H4 (cell line): Measurements from ENCODE around the gene ANKRD36. TPM values are rescaled to one million over a fixed set of nuclear protein-coding genes. Genes with fewer than 3 reads are reported as not detected.
"Not testable (repeated sequence)": the region's sequence is repeated elsewhere in the genome, so short reads cannot be mapped to it uniquely, and the experiment has no call there.

Source experiments
- DNase-seq: peaks from one replicate; pipeline ENCODE4 v3.0.0-alpha.2; 2015; ENCODE audit warnings: low spot score
- total RNA-seq: library from RNA; depleted of rRNA; stranded (reverse); fragments of >200 nt; shearing (Covaris generic); gene quantifications from 2 replicates; pipeline ENCODE4 v1.2.3, GENCODE V29; 2014; rRNA removed

ANKRD36 gene
- total RNA-seq = 2.5 and 4.2 TPM in 2 replicates

DNA sequence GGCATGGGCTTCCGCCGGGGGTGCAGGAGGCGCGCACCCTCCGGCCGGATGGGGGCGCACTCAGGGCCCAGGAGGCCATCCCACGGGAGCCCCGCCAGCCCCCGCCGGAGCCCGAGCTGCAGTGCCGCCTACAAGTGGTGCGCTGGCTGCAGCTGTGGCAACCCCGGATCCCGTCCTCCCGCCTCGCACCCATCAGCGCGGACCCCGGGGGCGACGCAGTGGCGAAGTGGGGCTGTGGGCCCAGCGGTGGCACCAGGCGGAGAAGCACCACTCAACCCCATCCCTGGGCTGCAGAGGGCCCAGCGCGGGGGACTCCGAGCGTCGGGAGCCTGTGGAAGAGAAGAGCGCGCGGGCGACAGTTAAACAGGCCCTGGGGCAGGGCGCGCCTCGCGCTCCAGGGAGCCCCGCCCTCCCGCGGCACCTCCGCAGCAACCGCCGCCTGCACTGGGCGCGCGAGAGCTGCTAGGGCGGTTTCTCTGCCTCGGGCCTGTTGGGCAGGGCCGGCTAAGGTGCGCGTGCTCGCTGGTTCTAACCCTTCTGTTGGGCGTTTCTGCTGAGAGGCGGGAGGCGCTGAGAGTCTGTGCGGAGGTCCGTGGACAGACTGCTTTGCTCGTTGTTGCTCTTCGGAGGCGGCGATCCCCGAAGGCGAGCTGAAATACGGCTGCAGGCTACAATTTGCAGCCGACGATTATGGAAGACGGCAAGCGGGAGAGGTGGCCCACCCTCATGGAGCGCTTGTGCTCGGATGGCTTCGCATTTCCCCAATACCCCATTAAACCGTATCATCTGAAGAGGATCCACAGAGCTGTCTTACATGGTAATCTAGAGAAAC lies at the start of gene ANKRD36:
ANKRD36 (plus strand) TSS at position 104 of the 832 bp plus-strand sequence; CDS start at position 691, 587 bp downstream.
- peak; percentile 70 for DNase-seq

DNA sequence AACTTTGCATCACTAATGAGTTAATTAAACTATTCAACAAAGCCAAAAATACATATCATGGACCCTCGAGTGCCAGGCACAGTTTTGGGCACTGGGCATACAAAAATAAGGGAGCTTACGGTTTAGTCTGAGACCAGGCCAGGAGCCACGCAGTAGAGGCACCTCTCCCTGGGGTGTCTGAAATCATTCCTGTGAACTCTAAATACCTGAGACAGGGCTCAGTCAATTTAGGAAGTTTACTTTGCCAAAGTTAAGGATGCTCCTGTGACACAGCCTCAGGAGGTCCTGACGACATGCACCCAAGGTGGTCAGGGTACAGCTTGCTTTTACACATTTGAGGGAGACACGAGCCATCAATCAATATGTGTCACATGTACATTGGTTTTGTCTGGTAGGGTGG lies 46.9 kb upstream of the ANKRD36 start:
- DNase-seq = not testable (repeated sequence)

DNA sequence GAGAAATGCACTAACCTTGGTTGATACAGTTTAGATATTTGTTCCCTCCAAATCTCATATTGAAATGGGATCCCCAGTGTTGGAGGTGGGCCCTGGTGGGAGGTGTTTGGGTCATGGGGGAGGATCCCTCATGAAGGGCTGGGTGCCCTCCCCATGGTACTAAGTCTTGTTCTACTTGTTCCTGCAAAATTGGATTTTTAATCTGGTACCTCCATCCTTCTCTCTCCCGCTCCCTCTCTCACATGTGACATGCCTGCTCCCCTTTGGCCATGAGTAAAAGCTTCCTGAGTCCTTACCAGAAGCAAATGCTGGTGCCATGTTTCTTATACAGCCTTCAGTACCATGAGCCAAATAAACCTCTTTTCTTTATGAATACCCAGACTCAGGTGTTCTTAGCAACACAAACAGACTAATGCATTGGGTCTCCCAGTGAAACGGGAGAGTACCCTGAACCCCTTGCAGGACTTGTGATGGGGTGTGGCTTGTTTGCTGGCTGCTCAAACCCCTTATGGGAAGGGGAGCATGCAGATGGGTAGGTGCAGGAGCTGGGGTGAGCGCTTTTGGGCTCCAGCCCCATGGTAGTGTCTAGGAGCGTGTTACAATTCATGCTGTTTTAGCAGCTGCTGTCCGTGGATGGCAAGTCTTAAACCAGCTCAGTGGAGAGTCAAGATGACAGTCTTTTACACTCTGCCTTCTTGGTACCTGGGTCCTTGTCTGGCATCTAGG lies 45.5 kb upstream of the ANKRD36 start:
- DNase-seq = no peak

DNA sequence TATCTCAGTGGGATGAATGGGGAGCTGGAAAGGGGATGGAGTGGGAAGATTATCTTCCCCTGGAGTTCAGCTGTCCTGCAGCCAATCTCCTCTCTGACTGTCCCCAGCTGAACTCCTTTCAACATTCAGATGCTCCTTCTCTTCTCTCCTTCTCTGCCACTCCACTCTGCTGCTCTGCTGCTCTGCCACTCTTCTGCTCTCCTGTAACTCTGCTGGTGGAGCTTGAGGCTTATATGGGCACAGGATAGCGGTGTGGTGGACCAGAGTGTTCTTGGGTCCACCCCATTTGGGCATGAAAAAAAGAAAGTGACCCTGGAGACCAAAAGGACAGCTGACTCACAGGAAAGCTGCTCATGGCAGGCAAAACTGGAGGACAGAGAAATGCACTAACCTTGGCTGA lies 44.9 kb upstream of the ANKRD36 start:
- DNase-seq = no peak

DNA sequence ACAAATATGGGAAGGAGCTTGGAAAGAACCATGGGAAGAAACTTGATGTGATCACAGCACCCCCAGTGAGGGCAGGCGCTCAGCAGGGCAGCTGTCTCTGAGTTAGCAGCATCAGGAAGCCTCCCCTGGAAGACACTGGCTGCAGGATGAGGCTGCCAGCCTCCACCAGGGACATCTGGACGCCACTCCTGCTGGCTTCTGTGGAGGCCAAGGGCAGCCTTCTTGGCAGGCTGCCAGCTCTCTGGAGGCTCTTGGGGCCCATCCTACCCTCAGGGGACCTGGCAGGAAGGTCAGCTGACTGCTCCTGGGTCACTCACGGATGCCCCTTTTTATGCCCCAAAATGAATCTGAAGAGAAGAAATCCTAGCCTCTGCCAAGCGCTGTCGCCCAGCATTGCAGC lies 44.2 kb upstream of the ANKRD36 start:
- not testable (repeated sequence) for DNase-seq

DNA sequence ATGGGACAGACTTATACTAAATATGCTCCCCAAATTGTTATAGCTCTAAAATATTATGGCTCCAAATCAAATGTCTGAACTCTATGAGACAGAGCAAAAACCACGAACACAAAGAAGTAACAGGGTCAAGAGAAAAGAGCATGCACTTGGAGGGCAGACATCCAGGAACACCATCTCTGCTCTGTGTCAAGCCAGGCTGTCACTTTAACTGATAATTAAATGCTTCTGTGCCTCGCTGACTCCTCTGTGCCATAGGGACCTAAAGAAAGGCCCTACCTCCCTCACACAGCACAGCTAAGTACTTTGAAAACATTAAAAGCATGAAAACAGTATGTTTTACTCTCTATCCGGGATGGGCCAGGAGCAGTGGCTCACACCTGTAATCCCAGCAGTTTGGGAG lies 42.0 kb upstream of the ANKRD36 start:
- DNase-seq = not testable (repeated sequence)

DNA sequence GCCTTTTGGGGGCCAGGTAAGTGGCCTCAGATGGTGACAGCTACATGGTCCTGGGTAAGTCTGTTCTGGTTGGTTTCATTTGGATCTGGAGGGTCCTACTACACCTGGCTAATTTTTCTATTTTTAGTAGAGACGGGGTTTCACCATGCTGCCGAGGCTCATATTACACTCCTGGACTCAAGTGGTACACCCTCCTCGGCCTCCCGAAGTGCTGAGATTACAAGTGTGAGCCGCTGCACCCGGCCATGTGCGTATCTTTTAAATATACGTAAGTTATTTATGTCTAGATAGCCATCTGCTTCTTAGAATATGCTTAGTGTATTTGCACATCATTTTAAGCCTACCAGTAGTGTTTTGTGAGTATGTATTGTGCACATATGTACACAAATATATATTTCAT lies 35.7 kb upstream of the ANKRD36 start:
- DNase-seq = not testable (repeated sequence)

DNA sequence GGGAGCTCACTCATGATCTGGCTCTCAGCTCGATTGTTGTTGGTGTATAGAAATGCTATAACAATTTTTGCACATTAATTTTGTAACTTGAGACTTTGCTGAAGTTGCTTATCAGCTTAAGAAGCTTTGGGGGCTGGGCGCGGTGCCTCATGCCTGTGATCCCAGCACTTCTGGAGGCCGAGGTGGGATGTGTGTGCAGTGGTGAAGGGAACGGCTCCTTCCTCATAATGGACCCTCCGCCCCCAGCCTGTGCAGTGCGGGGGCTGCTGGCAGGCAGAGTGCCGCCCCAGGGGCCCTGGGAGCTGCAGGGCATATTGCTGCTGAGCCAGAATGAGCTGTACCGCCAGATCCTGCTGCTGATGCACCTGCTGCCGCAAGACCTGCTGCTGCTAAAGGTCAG lies 32.1 kb upstream of the ANKRD36 start:
- not testable (repeated sequence) for DNase-seq

DNA sequence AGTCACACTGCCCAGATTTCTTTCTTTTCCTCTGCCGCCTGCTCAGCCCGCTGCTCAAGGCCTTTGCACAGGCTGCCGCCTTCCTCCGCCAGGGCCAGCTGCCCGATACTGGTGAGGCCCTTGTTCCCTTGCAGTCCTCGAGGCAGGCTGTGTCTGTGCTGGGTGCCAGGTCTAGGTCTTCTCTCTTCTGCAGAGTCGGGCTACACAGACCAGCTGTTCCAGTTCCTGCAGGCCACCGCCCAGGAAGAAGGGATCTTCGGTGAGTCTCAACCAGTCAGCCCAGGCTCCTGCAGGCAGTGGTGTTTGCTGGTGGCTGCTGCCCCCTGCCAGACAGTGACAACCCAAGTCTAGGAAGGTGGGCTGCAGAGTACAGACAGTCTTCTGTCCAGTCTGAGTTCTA lies 30.7 kb upstream of the ANKRD36 start:
- DNase-seq = not testable (repeated sequence)

DNA sequence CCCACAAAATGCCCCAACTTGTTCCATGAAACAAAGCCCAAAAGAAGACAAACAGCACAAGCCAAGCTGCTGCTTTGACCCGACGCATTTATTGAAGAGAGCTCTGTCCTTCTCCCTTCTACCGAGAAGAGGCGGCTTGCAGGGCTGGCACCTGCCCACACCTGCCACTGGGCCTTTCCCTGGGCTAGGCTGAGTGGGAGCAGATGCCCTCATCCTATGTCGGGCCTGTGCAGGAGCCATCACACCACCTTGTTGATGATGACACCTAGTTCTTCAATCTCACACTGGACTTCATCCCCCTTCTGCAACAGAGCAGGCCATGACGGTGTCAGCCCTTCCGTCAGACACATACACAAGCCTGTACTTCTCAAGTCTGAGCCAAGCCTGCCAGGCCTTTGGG lies 29.4 kb upstream of the ANKRD36 start:
- not testable (repeated sequence) for DNase-seq

DNA sequence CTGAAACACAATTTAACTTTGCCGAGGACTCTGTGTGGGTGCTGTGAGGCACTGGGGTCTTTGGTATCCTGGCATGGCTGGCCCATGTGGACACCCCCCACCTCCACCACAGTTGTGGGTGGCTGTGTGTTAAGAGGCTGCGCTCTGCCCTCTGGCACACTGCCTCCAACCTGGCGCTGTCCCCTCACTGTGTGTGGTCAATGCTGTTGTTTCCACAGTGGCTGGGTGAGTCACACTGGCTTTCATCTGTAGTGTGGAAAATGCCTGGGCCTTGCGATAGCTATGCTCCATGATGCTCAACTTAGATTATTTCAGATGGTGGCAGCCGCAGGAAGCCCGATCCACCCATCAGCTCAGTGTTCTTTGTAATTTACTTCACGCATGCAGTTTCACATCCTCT lies 27.9 kb upstream of the ANKRD36 start:
- not testable (repeated sequence) for DNase-seq

DNA sequence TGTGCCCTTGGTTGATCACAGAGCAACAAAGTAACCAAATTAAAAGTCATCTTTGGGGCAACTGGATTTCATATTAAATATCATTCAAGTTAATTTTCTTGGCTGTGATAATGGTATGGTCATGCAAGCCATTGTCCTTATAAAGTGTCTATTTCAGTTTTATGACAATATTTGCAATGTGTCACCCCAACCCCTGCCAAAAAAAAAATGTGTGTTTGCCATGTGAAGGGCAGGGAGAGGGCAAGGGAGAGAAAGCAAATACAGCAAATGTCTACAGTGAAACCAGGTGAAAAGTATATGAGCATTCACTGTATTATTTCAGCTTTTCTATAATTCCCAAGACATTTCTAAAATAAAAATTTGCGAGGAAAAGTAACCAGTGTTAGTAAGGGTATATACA lies 24.2 kb upstream of the ANKRD36 start:
- DNase-seq = not testable (repeated sequence)

DNA sequence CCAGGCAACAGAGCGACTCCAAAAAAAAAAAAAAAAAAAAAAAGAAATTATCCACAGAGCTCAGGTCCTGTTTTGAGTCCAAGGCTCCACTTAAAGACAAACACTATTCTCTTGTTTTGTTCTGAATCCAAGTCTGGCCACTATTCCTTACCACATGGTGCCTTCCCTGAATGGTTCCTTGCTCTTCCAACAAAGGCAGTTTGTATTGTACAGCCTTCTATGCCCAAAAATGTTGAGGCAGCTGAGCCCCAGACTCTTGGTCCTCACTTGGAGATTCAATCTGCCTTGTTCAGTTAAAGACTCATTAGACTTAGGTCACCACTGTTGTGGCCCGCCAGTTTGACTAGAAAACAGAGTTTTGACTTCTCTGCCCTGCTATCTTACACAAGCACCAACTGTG lies 20.0 kb upstream of the ANKRD36 start:
- not testable (repeated sequence) for DNase-seq

DNA sequence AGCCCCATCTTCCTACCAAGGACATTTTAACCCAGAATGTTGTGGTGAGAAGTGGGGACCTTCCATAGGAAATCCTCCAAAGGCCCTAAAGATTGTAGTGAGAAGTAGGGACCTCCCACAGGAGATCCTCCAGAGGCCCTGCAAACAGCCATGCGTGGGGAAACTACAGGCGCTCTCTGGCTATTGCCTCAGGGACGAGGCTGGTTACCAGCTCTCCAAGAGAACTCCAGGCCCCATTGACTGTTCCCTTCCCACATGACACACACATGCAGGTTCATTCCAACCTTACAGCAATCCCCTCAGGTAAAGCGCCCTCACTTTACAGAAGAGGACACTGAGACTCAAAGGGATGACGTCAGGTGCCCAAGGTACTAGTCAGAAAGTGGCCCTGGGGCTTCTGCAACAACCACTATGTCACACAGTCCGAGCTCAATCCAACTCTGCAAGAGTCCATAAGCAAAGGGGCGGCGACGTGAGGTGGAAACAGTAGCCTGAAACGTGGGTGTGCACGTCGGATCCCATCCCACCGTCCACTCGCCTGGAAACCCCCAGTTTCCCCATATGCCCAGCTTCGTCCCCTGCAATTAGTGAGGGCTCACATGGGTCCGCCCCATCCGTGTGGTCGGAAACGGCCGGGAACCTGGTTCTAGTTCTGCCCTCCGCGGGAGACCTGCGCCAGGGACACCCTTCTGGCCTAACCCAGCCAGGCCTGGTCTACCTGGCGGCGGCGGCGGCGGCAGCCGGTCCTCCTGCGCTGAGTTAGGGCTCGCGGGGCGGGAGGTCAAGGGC lies 18.8 kb upstream of the ANKRD36 start:
- DNase-seq = not testable (repeated sequence)

DNA sequence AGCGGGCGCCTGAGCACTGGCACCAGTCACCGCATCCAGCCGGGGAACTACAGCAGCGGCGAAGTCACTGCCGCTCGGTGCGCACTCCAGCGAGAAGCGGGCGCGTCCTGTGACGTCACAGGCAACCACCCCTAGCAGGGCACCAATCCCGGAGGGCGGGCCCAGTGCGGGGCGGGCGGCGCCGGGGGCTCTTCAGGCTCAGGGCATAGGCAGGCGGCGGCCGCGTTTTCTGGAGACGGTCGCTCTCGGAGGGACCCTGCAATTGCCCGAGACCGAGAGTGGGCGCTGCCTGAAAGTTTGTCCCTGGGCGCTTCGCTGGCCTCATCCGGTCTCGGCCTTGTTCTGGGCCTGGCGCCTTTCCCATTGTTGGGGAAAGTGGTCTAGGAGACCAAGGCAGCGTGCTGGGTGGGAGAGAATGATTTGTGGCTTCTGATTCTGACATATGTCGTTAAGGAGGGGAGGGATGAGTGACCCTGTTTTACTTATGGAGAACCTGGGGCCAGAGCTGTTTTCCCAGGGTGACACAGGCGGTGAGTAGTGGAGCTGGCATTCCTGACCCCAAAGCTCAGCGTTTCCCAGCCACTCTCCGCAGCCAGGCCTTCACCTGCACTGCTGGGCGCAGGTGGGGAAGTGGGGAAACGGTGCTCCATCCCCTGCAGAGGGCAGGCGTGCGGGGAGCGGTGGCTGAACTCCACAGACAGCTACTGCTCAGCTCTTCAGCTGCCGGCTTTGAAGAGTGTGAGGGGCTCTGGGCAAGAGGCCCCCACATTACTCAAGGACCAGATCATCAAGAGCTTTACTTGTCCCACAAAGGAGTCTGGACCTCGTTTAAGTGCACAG lies 18.0 kb upstream of the ANKRD36 start, which contains the start of gene FAHD2B:
FAHD2B (minus strand) TSS at position 111 of the 840 bp plus-strand sequence. CDS start 3,176 bp downstream, outside the sequence.
- peak; percentile 59 for DNase-seq

DNA sequence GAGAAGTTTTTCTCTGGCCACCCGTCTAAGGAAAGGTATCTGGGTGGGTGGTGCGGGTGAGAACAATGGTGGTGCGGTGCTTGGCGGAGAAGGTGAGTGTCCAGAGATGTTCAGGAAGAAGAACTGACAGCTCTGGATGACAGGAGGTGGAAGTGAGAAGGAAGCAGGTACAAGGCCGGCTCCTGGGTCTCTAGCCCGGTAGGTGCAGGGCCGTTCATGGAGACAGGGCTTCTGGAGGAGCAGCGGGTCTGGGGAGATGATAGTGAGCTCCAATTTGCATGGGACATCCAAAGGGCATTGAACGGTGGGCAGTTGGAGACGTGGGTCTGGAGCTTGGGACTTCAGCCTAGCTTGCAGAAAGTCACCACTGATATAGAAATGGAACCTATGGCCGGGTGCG lies 17.3 kb upstream of the ANKRD36 start:
- no peak for DNase-seq

DNA sequence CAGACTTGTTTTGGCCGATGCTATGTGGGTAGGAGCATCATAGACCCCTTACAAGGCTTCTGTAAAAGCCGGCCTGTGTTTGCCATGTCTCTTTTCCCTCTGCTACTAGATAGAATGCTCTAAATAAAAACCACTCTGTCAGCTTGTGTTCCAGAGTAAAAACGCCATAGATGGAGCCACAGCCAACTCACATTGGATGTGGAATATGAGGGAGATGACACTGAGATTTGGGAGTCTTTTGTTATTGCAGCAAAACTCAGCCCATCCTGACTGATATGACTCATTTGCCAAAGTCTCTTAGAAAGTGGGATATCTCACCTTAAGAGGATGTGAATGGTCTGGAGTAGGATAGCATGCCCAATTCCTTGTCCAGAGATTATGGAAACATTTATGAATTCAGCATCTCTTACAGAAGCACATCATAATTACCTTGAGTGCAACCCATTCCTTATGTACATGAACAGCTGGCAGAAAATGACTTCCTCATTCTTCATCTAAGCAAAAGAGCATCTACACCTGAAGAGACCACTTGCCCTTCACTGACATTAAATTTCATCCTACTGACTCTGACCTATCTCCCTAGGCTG lies 14.1 kb upstream of the ANKRD36 start:
- not testable (repeated sequence) for DNase-seq

DNA sequence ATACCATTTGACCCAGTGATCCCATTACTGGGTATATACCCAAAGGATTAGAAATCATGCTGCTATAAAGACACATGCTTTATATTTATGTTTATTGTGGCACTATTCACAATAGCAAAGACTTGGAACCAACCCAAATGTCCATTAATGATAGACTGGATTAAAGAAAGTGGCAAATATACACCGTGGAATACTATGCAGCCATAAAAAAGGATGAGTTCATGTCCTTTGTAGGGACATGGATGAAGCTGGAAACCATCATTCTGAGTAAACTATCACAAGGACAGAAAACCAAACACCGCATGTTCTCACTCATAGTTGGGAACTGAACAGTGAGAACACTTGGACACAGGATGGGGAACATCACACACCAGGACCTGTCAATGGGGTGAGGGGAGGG lies 6.1 kb upstream of the ANKRD36 start:
- DNase-seq = not testable (repeated sequence)

DNA sequence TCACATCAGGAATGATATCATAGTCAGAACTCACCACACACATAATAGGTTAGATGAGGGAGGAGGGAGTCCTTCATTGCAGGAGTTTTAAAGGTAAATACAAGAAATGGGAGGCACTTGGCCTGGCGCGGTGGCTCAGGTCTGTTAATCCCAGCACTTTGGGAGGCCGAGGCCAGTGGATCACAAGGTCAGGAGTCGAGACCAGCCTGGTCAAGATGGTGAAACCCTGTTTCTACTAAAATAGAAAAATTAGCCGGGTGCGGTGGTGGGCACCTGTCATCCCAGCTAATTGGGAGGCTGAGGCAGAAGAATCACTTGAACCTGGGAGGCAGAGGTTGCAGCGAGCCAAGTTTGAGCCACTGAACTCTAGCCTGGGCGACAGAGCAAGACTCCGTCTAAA lies 1.7 kb upstream of the ANKRD36 start:
- not testable (repeated sequence) for DNase-seq

DNA sequence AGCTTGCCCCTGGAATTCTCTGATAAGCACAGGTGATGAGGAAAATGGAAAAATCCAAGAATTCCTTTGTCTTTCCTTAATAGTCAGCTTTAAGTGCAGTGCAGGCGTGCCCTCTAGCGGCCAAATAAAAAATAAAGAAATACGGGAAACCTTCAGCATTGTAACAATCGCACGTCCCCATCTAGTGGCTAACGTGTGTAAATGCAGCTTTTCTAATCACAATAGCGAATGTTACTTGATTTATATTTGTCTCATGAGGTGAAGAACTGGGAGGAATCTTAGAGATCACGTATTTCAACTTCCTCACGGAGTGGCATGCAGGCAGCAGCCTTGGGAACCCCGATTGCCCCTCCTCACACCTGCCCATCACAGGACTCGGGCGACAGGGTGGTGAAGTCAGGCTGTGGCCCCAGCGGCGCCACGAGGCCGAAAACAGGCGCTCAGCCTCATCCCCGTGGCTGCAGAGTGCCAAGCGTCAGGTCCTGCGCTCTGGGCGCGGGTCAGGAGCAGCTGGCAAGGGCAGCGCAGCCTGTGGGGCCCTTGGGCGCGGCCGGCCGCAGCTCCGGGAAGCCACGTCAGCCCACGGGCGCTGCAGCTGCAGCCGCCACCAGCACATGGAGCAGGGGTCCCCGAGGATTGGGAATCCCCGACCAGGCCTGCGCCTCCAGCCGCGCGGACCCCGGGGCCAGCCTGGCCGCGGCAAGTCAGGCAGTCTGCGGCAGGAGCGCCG lies 468 bp upstream of the ANKRD36 start:
- DNase-seq = peak; percentile 28
